HG03196 (cell line): ENCODE measurements around the gene ELMO1.

Experiments
- ATAC-seq: cut with Tn5 transposase; IDR thresholded peaks from one replicate; pipeline ENCODE4 v1.9.1; 2021; ENCODE audit not compliant: unreplicated experiment

Gene ELMO1

GRCh38 chr7:37320140-37320847 is 128.4 kb downstream of the ELMO1 start:
- no peak for ATAC-seq

GRCh38 chr7:37318541-37318940 is 130.1 kb downstream of the ELMO1 start:
- no peak for ATAC-seq

- ATAC-seq, result no peak
These were observed 132.6 kb downstream of the ELMO1 start for GRCh38 chr7:37315772-37316715.

- no peak for ATAC-seq
These were observed 136.1 kb downstream of the ELMO1 start for GRCh38 chr7:37312608-37313007.

DNA sequence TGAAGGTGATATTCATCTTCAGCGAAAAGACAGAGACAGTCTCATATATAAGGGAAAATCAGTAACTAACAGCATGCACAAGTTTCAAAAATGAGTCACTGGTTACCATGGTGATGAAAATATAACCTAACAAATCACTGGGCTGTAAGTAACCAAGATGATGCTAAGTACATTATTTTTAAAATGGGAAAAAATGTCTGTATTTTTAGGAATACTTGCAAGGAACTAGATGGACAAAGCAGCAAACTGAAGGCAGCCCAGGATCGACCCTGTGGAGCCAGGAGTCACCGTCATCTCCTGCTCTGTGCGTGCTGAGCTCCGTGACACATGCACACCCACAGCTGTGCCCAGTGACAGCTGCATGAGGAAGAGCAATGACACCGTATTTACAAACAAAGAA is 137.3 kb downstream of the ELMO1 start:
- no peak for ATAC-seq

DNA sequence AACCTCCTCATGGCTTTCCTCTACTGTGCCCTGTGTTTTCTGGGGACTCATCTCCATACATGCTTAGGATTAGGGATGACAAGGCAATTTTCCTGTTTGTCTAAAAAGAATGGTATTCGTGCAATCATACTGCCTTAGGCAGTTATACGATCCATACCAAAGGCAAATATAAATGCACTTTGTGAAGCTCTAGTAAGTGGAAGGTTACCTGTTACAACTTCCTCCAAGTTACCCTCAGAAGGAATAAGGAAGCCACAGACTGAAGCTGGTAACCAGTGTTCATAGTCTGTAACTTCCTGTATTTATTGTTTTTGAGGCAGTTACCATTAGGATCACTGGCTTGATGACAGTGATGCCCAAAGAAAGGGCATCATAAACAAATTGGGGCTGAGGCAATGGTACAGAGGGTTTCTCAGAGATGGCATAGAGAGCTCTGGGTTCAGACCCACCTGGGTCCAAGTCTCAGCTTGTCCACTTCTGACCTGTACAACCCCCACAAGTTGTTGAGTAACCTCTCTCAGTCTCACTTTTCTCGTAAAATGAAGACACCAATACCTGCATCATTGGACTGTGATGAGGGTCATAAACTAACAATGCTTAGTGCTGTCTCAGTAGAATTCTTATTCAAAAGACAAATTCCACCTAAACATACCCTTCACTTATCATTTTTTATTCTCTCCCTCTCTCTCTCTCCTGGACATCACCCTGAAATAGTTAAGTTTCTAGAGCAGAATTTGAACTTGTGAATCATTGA is 138.2 kb downstream of the ELMO1 start:
- ATAC-seq, result no peak

GRCh38 chr7:37309493-37309892 is 139.2 kb downstream of the ELMO1 start:
- ATAC-seq, result no peak

DNA sequence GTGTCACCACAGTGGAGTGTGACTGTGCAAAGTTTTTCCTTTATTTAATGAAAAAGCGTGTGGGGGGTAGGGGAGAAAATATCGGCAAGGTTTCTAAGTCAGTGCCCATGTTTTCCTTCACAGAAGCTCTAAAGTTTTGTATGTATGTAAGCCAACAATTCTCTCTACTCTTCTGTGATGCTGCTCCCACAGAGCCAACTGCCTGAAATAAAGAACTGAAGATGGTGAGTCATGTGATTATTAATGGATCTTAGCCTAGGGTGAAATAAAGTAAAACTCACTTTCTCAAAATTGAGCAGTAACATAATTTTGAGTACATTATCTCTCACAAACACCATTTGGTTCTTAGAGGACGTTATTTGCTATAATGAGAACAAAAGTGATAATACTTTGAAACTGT is 143.7 kb downstream of the ELMO1 start:
- ATAC-seq, result no peak

GRCh38 chr7:37297546-37297945 is 151.1 kb downstream of the ELMO1 start:
- no peak for ATAC-seq

GRCh38 chr7:37295401-37295800 is 153.3 kb downstream of the ELMO1 start:
- ATAC-seq, result no peak

DNA sequence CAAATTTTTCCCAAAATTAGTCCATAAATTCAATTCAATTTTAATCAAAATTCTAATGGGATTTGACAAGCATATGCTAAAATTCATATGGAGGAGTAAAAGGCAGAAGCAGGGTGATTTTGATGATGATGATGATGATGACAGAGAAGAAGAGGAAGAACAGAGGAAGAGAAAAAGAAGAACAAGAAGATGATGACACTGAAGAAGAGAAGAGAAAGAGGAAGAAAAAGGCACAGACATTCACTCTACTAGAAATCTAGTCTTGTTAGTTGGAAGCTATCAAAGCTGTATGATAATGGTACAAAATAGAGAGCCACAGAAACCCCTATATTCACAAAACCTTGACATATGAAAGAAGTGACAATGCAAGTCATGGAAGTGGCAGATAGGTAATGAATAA is 157.9 kb downstream of the ELMO1 start:
- ATAC-seq, result no peak

DNA sequence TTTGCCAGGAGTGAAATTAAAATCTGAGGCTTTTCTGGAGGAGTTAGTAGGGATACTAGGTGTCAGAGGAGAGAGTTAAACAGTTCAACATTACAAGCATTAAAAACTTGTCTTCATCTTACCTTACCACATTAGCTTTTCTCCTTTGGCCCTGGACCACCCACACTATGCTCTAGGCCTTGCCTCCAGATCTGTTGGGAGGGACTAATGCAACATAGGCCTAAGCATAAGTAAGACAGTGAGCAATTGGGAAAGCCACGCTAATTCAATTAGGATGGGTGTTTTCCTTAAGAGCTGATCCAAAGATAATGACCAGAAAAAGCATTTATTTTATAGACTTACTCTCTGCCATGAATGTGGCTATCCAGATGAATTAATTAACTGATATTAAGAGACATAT is 158.9 kb downstream of the ELMO1 start:
- no peak for ATAC-seq

- no peak for ATAC-seq
These were observed 159.3 kb downstream of the ELMO1 start for GRCh38 chr7:37289367-37289766.

DNA sequence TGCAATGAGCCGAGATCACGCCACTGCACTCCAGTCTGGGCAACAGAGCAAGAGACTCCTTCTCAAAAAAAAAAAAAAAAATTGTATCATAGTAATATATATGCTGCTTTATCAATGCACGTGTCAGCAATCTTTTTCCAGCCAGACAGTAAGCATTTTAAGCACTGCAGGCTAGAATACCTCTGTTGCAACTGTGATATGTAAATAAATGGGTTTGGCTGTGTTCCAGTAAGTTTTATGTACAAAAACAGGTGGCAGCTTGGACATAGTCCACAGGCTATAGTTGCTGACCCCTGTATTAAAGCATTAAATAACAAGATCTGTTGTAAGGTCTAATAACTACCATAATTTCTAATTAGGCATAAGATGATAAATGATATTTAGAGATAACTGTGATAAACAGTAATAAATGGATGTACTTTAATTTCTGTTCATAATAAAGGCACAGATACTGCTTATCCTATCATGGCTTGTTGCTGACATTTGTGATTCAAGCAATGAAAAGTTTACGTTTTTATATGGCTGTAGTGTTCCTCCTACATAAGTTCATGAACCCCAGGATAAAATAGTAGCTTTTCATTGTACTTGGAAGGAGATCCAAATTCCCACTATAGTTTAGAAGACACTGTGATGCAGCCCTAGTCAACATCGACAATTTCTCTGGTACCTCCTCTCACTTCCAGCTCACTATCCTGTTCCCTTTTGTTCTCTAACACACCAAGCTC is 161.4 kb downstream of the ELMO1 start:
- ATAC-seq, result no peak

DNA sequence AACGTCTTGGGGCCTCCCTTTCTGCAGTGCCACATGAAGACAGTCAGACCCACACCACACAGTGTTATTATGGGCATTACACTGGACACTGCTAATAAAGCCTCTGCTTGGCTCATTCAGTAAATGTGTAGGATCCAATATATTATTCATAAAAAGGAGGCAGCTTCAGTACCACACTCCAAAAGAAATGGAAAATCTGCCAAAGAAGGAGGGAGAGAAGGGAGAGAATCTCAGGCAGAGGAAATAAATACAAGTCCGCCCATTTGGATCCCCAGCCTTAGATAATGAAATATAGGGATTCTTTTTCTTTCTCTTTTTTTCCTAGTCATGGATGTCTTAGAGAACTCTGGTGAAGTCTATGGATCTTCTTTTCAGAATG is 162.2 kb downstream of the ELMO1 start:
- ATAC-seq, result no peak

GRCh38 chr7:37285706-37286453 is 162.8 kb downstream of the ELMO1 start:
- no peak for ATAC-seq

GRCh38 chr7:37284805-37285231 is 163.8 kb downstream of the ELMO1 start:
- no peak for ATAC-seq

DNA sequence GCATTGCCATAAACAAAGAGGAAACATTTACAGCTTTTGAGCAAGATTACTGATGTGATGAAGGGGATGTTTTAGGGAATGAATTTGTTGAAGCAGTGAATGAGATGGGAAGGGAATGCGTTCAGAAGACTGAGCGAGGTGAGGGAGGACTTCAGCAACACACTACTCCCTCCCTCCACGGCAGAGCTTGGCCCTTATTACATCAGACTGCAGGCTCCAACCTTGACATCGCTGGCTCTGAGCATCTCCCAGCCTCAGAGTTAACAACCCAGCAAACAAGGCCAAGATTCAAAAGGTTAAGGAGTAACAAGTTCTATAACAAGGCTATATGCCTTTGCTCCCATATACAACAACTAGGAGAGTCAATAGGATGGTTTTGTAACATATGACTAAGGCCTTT is 164.4 kb downstream of the ELMO1 start:
- no peak for ATAC-seq

DNA sequence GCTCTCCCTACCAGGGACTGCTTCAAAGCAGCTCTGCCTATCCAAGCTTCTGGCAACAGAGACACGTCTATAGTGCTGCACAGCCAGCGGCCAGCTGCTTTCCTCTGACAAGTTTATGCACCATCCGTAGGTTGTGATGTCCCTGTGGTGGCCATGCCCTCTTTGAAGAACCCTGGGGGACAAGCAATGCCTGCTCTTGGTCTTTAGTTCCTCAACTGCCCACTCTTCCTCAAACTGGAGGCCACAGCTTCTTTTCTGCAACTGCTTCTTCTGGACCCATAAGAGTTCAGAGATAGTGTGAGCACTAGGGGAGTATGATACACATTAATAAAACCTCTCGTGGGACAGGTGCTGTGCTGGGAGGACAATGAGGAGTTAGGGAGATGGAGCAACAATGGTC is 164.9 kb downstream of the ELMO1 start:
- ATAC-seq, result no peak

DNA sequence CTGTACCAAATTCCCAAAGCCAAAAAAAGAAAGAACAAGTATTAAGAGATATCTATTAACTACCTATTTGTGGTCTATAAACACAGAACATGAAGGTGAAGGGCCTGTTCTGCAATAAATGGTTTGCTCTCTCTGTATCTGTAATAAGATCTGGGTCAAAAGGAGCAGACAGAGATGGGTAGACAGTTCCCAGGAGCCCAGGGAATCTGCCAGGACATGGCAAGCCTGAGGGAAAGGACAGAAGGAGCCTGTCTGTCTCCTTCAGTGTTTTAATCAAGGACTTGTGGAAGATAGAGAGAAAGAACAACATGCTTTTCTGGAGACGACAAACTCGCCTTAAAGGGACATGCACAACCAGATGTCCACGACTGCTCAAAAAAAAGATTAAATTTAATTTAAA is 165.7 kb downstream of the ELMO1 start:
- ATAC-seq, result no peak
